ENCODE measurements around the gene KDM7A.
"Not testable (repeated sequence)": the region's sequence is repeated elsewhere in the genome, so short reads cannot be mapped to it uniquely, and the experiment has no call there.

KDM7A gene

DNA sequence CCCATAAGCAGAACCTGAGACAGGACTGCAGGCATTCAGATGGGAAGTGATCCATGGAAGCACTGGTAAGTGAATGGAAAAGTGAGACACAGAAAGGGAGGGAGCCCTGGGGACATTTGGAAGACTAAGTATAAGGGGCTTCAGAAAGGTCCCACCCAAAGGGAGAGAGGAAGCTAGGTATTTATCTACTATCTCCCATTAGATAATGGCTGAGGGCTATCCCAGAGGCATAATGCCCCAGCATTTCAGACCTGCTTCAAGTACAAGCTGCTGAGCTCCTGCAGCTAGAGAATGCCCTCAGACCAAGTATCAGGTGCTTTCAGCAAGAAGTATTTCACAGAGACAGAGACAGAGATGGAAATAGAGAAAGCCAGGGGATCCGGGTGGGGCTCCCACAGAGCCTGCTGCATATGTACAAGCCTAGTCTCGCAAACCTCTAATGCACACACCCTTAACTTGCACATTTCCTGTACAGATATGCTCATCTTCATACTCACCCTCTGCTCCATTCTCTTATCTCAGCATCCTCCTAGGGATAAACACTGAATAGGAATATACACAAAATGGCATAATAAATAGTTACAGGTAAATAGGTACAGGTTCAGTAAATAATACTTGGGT is 20.2 kb downstream of the KDM7A start:
- DNase-seq: no peak

DNA sequence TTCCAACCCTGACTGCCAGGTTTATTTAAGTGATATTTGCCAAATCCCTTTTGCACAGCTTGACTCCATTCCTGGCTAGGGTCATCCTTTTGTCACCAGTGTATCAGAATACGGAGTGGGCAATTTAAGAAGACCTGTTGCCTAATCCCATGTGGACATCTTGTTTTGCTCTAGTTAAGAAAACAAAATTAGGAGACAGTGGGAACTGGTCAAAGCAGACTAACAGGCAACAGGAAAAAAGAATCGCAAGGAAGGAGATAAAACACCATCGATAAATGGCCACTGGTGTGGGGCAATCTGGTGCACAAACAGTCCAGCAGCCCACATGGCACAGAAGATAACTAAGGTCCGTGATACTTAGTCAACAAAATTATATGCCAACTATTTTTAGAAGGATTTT is 21.4 kb downstream of the KDM7A start:
- no peak for DNase-seq

DNA sequence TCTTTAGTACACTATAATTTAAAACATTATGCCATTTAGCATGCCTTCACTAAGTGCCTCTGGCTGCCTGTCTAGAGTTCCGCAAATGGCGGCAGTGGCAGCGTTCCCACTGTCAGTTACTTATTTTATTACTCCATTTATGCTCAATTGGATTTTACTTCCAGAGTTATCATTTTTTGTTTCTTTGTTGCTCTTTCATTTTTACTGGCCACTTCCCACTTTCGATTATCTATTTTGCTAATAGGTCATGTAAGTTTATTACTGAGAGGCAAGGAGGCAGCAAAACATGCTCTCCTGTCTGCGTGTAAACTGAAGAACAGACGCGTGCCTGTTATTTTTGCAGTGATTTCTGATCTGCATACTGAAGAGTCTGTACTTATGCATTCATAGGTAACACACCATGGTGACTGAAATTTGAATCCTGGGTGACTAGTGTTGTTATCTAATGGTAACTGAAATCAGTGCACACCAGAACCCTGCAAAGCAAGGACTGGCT is 23.1 kb downstream of the KDM7A start:
- DNase-seq: no peak

- no peak for DNase-seq
Measured at GRCh38 chr7:140146574-140146973, 30.2 kb downstream of the KDM7A start.

GRCh38 chr7:140145709-140146108 is 31.1 kb downstream of the KDM7A start:
- DNase-seq: no peak

GRCh38 chr7:140144821-140145220 is 32.0 kb downstream of the KDM7A start:
- DNase-seq: no peak

- no peak for DNase-seq
Measured at GRCh38 chr7:140143997-140144396, 32.8 kb downstream of the KDM7A start.

GRCh38 chr7:140142031-140142430 is 34.8 kb downstream of the KDM7A start:
- no peak for DNase-seq

DNA sequence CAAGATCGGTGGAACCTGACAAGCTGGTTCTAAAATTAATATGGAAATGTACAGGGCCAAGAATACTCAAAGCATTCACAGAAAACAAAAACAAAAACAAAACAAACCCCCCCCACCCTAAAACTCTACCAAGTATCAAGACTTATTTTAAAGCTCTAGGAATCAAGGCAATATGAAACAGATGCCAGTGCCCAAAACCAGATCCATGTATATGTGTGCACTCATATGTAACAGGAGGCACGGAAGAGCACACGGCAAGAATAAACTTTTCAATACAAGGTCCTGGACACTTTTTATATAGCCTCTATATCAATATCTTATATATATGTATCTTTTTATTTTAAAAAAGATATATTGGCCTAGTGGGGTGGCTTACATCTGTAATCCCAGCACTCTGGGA is 35.5 kb downstream of the KDM7A start:
- no peak for DNase-seq

- DNase-seq: no peak
Measured at GRCh38 chr7:140137078-140137477, 39.7 kb downstream of the KDM7A start.

DNA sequence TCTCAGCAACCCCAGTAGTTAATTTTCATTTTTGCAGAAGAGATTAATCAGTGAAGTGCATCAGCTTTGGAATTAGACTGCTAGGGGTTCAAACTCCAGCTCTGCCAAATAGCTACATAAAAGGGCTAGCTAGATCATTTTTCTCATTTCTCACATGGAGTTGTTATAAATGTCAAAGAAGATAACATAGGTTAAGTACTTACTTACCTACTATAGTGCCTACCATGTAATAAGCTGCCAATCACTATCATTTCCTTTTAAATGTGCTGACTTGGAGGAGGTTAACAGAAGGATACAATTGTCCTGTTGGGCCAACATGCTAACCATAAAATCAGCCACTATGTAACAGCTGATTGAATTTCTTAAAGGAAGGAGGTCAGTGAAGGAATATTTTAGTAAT is 40.7 kb downstream of the KDM7A start:
- DNase-seq: no peak

DNA sequence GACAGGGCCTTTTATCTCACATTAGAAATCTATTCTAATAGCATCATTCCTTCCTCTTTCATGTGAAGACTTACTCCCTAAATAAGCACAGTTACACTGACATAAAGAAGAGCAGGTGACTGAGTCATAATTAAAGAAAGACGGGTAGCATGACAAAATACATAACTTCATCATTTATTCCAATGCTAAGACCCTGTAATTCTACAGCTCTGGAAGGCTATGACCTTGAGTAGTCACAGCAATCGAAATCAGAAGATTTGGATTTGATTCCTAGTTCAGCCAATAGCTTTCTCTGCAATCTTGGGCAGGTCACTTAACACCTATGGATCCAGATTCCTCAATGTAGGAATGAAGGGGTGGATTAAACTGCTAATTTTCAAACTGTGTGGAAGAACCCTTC is 42.7 kb downstream of the KDM7A start:
- no peak for DNase-seq

DNA sequence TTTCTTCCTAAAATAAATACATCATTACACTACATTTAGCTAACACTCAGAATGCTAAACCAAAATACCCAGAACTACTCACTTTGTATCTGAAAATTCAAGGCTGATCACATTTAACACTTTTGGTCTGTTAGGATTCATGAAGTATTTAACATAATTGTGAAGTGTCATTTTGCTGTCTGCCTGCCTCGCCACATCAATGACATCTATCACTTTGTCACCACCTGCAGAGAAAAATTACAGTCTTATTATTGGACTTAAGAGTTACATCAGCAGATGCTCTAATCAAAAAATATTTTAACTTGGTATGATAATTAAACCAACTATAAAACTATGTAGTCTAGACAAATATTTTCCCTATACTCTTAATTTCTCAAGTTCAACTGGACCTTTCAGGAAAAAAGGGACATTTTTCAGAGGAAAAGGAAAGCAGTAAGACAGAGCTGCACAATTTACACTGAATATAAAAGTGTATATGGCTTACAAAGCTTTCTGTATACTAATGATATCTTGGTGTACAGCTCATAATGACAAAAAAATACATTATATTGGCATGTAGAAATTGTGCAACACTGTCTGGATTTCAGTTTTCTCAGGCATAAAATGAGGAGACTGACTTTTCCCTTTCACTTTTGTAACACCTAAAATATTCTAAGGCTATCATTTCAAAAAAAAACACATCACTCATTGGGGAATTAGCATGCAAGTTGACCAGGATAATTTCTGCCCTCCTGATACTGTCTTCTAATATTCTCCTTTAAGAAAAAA is 49.2 kb downstream of the KDM7A start:
- DNase-seq: no peak

DNA sequence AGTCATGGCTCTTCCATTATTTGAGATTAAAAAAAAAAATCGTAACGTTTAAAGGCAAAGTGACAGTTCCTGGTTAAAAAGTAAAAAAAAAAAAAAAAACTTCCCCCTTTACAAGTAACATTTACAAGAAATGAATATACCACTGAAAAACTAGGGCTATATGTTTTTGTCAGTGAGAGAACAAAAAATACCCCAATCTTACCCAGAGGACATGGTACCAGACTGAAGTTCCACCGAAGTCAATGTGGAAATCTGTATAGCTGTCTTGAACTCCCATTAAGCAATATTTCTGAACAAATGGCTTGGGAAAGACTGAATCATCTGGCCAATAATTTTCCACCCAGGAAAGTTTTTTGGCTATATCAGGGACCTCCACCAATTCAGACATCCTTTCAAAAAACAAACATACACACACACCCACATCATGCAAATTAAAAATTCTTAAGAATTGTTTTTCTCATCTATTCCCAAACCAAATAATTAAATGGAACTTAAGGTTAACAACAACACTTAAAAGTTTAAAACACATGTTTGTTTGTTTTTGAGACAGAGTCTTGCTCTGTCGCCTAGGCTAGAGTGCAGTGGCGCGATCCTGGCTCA is 50.2 kb downstream of the KDM7A start:
- no peak for DNase-seq

DNA sequence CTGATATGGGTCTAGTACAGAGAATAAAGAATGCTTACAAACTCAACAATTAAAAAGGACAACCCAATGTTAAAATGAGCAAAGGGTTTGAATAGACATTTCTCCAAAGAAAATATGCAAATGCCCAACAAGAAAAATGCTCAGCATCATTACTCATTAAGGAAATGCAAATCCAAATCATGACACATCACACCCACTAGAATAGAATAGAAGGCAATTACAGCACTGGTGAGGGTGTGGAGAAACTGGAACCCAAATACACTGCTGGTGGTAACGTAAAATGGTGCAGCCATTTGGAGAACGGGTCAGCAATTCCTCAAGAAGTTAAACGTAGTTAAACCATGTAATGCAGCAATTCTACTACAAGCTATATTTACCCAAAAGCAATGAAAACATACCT is 53.8 kb downstream of the KDM7A start:
- no peak for DNase-seq

- DNase-seq: no peak
Measured at GRCh38 chr7:140121326-140121725, 55.5 kb downstream of the KDM7A start.

GRCh38 chr7:140114817-140115216 is 62.0 kb downstream of the KDM7A start:
- DNase-seq: not testable (repeated sequence)

- DNase-seq: not testable (repeated sequence)
Measured at GRCh38 chr7:140108777-140109176, 68.0 kb downstream of the KDM7A start.

GRCh38 chr7:140096459-140096858 is 80.3 kb downstream of the KDM7A start:
- no peak for DNase-seq

DNA sequence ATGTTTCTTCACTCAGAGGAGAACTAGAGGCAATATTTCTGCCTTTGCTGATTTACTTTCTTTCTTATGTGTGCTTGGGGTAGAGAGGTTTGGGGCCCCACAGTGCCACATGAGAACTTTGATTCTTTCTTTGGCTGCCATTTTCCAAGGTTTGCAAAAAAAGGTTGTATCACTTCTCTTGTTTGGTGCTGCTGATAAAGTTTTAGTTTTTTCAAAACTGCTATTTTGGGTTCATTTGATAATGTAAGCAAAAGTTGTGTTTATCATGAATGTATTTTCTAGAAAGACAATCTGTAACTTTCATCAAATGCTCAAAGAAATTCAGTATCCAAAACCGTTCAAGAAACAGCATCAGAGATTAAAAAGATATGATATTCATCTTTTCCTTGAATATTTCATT is 83.4 kb downstream of the KDM7A start:
- DNase-seq: no peak

DNA sequence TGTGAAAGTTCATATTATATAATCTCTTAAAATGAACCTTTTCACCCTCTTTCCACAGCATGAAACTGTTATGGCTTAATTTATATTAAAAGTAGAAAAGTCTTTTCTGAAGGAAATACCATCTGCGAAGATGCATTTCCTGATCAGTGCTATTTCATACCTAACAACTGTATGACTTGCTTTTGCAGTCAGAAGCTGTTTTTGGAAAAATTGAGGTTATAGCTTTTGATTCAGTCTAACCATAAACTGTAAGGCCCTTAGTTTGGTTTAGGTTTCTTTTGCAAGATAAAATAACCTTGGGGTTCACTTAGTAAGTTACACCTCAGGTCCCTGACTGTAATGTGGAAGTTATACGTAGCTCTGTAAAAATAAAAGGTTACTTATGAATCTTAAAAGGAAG is 91.3 kb downstream of the KDM7A start:
- DNase-seq: no peak

DNA sequence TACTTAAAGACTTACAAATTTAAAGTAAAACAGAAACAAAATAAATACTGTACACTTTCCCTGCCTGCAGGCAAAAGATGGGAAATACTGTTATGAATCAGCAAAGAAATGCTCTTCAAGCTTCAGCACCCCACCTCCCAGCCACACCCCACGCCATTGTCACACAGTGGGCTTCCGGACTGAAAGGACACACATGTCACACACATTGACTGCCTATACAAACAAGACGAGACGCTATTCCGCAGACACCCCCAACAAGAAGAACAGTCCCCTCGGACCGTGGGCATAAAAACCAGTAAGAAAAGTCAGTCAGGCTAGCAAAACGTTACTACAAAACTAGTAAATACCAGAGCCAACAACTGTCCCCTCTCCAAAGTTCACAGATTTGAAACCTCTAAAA is 91.8 kb downstream of the KDM7A start:
- DNase-seq: no peak

DNA sequence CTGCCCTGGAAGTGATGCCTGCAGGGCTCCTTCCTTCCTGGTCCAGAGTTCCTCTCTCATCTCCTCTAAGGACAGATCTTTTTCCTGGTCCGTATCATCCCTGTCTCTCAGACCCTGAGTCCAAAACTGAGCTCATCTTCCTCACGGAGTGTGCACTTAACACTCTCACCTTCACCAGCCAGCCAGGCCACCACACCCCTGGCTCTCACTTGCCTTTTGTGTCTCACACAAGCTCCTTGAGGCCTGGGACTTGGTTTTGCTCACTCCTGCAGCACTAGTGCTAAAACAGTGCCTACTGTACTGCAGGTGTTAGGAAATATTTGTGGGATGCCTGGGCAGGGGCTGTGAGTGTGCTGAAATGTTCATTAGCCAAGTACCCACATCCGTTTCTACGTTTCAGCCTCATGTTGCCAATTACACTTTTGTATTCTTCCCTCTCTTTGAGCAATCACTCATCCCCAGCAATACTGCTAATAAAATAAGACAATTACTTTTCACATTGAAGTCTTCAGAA is 92.6 kb downstream of the KDM7A start:
- no peak for DNase-seq

DNA sequence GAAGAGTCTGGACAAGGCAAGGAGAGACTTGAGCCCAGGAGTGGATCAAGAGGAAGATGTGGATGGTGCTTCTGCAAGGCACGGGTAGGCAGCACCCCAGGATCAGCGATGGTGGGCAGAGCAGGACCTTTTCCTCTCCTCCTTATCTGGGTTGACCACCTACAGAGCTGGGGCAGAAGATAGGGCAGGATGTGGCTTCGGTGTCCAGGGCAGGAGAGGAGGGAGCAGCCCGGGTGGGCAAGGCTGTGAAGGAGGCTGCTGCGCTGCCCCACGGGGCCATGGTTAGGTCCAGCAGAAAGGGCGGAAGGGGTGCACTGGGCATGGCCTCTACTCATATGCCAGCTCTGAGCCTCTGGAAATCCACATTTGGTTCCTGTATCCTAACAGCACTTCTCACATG is 94.0 kb downstream of the KDM7A start:
- no peak for DNase-seq

Measured in NCI-H2171 treated with DMSO at 0.1 percent for 48 hours (cell line).